Memory B cell (primary cell): ENCODE measurements around the gene MAP3K6.

ENCODE experiments used
- ATAC-seq: fragments of 150-1000 bp; cut with Tn5 transposase; 2 replicates; pipeline ENCODE4 v1.10.0; 2021; ENCODE audit warnings: low read depth, mild to moderate bottlenecking, moderate library complexity
- DNase-seq, 2 donors: peaks; one replicate each; pipeline ENCODE4 v3.0.0; 2022; ENCODE audit warnings: low spot score in 2 of 2
- H3K27ac Mint-ChIP-seq: one replicate; pipeline ENCODE4 v1.8.0; 2022; ENCODE audit warnings: mild to moderate bottlenecking, moderate library complexity, mixed read lengths
- H3K27me3 Mint-ChIP-seq: one replicate; pipeline ENCODE4 v1.8.0; 2022; ENCODE audit warnings: mixed read lengths
- H3K36me3 Mint-ChIP-seq: one replicate; pipeline ENCODE4 v1.8.0; 2022; ENCODE audit warnings: mild to moderate bottlenecking, mixed read lengths
- H3K4me1 Mint-ChIP-seq: one replicate; pipeline ENCODE4 v1.8.0; 2022; ENCODE audit warnings: mixed read lengths
- H3K4me3 Mint-ChIP-seq: one replicate; pipeline ENCODE4 v1.8.0; 2022; ENCODE audit warnings: mild to moderate bottlenecking, moderate library complexity, mixed read lengths
- H3K9me3 Mint-ChIP-seq: one replicate; pipeline ENCODE4 v1.8.0; 2022; ENCODE audit warnings: mixed read lengths

Gene MAP3K6

DNA sequence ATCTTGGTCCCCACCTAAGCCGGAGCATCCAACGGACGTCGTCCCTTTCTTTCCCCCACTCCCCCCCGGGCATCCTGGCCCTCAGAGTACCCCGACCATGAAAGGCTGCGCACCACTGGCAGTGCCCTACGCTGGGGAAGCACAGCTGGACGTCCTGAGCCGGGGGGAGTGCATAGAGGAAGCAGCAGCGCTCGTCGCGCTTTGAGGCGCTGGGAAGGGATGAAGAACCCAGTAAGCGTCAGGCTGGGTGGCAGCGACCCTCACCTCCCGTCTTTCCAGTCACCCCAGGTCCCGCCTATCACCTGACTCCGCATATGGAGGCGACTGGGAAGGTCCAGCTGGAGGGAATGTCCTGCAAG lies 5.7 kb downstream of the MAP3K6 start:
- H3K27me3 Mint-ChIP-seq, result no peaks in the 10 kb centered on the region
- no peaks in the 10 kb centered on the region for H3K9me3 Mint-ChIP-seq
- H3K27ac Mint-ChIP-seq, result peak overlapping the region; percentile 84
- H3K4me3 Mint-ChIP-seq, result peak overlapping the region; percentile 86
- no peaks in the 10 kb centered on the region for H3K36me3 Mint-ChIP-seq
- no peak for DNase-seq
- peaks cover 41% of the 10 kb centered on the region for H3K4me1 Mint-ChIP-seq
- no peak for ATAC-seq

DNA sequence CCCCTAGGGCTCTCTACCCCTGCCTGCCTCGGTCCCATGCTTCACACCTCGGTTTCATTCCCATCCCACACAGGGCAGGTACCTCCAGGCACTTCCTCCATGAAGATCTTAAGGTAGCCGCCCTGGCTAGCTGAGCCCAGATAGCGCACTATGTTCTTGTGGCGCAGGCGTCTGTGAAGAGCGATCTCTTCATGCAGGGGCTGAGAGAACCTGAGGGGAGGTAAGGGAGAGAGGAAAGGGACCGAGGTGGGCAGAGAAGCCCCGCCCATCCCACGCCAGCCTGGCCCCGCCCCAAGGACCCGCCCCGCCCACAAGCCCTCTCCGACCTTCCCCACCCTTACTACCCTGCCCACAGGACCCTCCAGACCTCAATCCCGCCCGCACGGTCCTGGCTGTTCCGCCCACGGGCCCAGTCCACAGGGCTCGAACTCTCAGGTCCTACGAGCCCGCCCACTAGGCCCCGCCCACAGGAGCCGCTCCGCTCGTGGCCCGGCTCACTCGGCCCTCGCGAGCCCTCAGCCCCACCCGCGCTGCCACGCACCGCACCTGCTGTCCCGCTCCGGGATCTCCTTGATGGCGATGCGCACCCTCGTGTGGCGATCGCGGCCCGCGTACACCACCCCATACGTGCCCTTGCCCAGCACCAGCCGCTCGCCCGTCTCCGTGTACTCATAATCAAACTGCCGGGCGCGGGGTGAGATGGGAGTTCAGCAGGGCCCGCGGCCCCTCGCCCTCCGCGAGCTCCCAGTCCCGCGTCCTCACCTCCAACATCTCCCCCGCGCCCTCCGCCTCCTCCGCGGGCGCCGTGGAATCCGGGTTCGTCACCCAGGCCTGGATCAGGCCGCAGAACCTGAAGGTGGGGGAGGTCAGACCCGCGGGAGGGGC lies 6.4 kb downstream of the MAP3K6 start:
- Mint-ChIP-seq H3K36me3 (no peaks in the 10 kb centered on the region), H3K27me3 (no peaks in the 10 kb centered on the region), H3K4me3 (peak overlapping the region; percentile 86), H3K9me3 (no peaks in the 10 kb centered on the region), H3K27ac (peak overlapping the region; percentile 84), H3K4me1 (peaks cover 40% of the 10 kb centered on the region)
- DNase-seq (peak in 1 of 2 donors; percentile 63), ATAC-seq (peak; percentile 33)

DNA sequence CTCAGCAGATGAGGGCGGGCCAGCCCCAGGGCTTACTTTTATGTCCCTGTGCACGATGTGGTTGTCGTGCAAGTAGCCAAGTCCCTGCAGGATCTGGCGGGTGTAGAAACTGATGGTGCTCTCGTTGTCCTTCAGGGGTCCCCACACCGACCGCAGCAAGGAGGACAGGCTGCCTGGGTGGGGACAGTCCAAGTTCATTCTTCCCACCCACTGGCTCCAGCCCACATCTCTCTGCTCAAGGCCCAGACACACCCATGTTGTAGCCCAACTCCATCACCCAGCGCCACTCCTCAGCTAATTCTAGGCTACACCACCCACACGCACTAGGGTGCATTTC lies 7.0 kb downstream of the MAP3K6 start:
- peak overlapping the region; percentile 86 for H3K4me3 Mint-ChIP-seq
- ATAC-seq (no peak), DNase-seq (no peak)
- H3K4me1 Mint-ChIP-seq, result peaks cover 36% of the 10 kb centered on the region
- H3K36me3 Mint-ChIP-seq, result no peaks in the 10 kb centered on the region
- H3K27me3 Mint-ChIP-seq, result no peaks in the 10 kb centered on the region
- no peaks in the 10 kb centered on the region for H3K9me3 Mint-ChIP-seq
- peak overlapping the region; percentile 84 for H3K27ac Mint-ChIP-seq

- Mint-ChIP-seq H3K9me3 (no peaks in the 10 kb centered on the region), H3K36me3 (no peaks in the 10 kb centered on the region), H3K4me1 (peaks cover 29% of the 10 kb centered on the region), H3K27me3 (no peaks in the 10 kb centered on the region), H3K4me3 (peak overlapping the region; percentile 33), H3K27ac (no peak overlapping the region)
- DNase-seq (no peak), ATAC-seq (no peak)
These were observed 7.8 kb downstream of the MAP3K6 start for GRCh38 chr1:27358928-27359313.

DNA sequence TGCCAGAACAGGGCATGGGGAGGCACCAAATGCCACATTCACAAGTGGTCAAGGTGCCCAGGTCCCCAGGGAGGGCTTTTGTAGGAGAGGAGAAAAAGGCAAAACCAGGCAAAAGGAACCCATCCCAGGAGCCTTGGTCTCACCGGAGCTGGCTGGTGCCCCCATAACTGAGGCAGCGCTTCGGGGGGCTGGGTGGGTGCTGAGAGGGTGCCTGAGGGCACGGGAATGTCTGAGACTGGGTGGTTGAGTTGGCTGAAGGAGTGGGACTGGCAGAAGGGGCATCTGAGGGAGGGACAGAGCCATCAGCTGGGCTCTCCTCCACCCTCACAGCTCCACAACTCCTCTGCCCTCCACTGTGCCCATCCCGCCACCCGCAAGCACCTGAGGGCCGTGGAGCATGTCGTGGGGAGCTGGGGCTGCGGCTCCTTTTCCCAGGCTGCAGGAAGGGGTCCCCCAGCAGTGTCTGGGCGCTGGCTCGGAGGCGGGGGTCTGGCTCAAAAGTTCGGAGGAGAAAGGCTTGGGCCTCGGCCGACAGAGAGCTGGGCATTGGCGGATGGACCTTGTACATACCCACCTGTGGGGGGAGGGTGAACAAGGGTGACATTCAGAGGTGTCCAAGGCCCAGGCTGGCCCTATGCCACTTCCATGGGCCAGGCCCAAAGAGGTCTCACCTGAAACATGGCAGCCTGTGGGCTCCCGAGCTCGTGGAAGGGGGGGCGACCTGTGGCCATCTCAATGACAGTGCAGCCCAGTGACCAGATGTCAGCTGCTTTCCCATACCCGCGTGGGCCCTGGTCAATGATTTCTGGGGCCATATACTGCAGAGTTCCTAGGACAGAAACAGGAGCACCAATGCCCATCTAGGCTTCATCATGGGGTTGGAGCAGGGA lies 8.5 kb downstream of the MAP3K6 start:
- peaks cover 29% of the 10 kb centered on the region for H3K4me1 Mint-ChIP-seq
- ATAC-seq (no peak), DNase-seq (no peak)
- peak overlapping the region; percentile 79 for H3K4me3 Mint-ChIP-seq
- no peaks in the 10 kb centered on the region for H3K9me3 Mint-ChIP-seq
- H3K27ac Mint-ChIP-seq, result no peak overlapping the region
- no peaks in the 10 kb centered on the region for H3K27me3 Mint-ChIP-seq
- no peaks in the 10 kb centered on the region for H3K36me3 Mint-ChIP-seq

DNA sequence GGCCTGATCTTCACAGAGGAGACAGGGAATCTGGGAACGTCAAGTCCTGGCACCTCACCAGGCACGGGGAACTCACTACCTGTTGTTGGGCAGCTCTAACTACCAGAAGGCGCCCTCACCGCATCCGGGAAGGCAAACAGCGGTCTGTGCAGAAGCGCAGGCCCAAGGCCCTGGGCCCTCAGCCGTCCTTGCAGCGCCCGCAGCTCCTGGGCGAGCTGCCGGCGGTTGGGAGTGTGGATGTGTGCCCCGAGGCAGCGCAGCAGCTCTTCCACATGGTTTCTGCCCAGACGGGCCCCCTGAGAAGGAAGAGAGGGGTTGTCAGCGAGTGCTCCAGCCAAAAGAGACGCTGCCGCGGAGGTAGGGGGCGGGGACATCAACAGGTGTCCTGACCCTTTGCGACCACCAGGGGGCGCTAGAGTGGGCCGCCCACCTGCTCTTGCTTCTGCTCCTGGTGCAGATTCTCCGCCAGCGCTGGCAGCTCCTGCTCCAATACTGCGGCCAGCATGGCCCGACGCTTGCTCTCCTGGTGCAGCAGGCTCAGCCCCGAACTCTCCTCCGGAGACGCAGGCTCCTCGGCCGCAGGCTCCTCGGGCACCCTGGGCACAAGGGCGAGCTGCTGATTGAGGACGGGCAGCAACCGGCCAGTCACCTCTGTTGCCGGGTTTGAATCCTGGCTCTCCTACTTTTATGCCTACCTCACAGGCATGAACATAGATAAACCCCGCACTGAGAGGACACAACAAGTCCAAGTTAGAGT lies 9.3 kb downstream of the MAP3K6 start:
- Mint-ChIP-seq H3K27me3 (no peaks in the 10 kb centered on the region), H3K4me1 (peaks cover 29% of the 10 kb centered on the region), H3K36me3 (no peaks in the 10 kb centered on the region), H3K27ac (peak overlapping the region; percentile 41), H3K4me3 (peak overlapping the region; percentile 79), H3K9me3 (no peaks in the 10 kb centered on the region)
- ATAC-seq (peak; percentile 72), DNase-seq (peak; percentile 82 to 83)

DNA sequence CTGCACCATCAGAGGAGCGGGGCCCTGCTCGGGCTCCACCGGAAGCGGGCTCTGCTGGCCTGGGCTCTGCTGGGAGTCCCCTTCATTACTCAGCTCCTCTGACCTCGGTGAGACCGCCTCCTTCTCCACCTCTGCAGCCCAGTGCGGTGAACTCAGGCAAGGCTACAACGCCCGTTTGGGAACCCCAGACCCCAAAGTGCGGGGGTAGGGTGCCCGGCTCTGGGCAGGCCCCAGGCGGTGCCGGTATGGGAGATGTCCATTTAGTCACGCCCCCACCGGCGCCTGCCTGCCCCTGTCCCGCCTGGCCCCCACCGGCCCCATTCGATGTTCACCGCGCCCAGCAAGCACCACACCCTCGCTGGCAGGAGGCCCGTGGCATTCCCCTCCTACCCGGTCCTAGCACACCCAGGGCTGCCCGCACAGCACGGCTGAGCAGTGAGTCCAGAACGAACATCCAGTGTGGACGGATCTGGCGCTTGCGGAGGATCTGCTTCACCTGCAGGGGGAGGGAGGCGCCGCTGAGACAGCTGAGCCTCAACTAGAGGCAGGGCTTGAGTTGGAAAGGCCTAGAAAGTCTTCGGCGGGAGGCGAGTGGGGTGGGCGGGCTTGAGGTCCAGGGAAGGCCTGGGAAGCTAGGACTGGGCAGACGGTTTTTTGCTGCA lies 10.0 kb downstream of the MAP3K6 start:
- Mint-ChIP-seq H3K27me3 (no peaks in the 10 kb centered on the region), H3K9me3 (no peaks in the 10 kb centered on the region), H3K36me3 (no peaks in the 10 kb centered on the region), H3K4me3 (peak overlapping the region; percentile 79), H3K4me1 (peaks cover 29% of the 10 kb centered on the region), H3K27ac (peak overlapping the region; percentile 41)
- no peak for DNase-seq
- ATAC-seq, result peak; percentile 31

DNA sequence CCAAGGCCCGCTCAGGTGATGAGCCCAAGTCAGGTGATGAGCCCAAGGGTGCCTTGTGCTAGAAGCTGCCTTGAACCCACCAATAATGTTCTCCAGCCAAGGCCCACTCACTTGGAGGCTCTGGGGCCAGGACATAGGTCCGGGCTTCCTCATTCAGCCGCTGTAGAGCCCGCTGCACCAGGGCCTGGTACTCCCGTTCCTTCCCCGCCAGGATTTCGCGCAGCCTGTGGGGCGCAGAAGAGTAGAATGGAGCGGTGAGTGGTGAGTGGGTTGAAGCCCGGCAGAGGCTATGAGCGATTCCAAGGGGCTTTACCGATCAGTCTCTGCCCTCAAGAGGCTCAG lies 10.5 kb downstream of the MAP3K6 start:
- peaks cover 29% of the 10 kb centered on the region for H3K4me1 Mint-ChIP-seq
- DNase-seq (no peak), ATAC-seq (no peak)
- no peaks in the 10 kb centered on the region for H3K36me3 Mint-ChIP-seq
- H3K27me3 Mint-ChIP-seq, result no peaks in the 10 kb centered on the region
- H3K27ac Mint-ChIP-seq, result peak overlapping the region; percentile 41
- H3K9me3 Mint-ChIP-seq, result no peaks in the 10 kb centered on the region
- peak overlapping the region; percentile 70 for H3K4me3 Mint-ChIP-seq

DNA sequence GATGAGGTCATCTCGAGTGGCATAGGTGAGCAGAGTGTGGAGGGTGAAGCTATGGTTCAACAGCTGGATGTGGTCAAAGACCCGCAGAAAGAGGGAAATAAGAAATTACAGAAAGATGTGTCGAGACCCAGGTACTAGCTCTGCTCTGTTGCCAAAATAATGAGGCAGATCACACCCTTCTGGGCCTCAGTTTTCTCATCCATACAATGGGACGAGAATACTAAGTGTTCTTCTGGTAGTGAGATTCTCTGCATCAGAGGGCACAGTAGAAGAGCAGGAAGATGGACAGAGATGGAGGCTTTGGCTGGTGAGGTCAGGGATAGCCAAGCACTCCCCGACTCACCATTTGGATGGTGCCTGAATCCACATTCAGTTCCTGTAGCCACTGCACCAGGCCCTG lies 11.1 kb downstream of the MAP3K6 start:
- H3K4me1 Mint-ChIP-seq, result peaks cover 29% of the 10 kb centered on the region
- H3K9me3 Mint-ChIP-seq, result no peaks in the 10 kb centered on the region
- no peaks in the 10 kb centered on the region for H3K27me3 Mint-ChIP-seq
- ATAC-seq (no peak), DNase-seq (no peak)
- peaks cover 1% of the 10 kb centered on the region for H3K36me3 Mint-ChIP-seq
- no peak overlapping the region for H3K27ac Mint-ChIP-seq
- no peak overlapping the region for H3K4me3 Mint-ChIP-seq

DNA sequence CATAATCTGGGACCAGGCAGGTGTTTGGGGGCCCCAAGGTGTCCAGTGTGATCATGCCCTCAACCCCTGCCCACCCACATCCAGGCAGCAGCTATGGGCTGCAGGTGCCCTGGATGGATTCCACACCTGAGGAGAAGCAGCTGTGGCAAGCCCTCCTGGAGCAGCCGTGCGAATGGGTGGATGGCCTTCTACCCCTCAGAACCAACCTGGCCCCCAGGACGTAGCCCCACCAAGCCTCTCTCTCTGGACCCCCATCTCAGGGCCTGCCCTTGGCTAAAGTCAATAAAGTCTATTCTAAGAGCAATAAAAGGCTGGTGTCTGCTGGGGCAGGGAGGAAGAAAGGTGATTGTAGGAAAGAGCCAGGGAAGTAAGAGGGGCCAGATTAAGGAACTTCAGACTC lies 13.1 kb downstream of the MAP3K6 start:
- DNase-seq (no peak), ATAC-seq (no peak)
- no peaks in the 10 kb centered on the region for H3K9me3 Mint-ChIP-seq
- peaks cover 14% of the 10 kb centered on the region for H3K4me1 Mint-ChIP-seq
- no peak overlapping the region for H3K4me3 Mint-ChIP-seq
- no peak overlapping the region for H3K27ac Mint-ChIP-seq
- H3K27me3 Mint-ChIP-seq, result no peaks in the 10 kb centered on the region
- H3K36me3 Mint-ChIP-seq, result peaks cover 1% of the 10 kb centered on the region

DNA sequence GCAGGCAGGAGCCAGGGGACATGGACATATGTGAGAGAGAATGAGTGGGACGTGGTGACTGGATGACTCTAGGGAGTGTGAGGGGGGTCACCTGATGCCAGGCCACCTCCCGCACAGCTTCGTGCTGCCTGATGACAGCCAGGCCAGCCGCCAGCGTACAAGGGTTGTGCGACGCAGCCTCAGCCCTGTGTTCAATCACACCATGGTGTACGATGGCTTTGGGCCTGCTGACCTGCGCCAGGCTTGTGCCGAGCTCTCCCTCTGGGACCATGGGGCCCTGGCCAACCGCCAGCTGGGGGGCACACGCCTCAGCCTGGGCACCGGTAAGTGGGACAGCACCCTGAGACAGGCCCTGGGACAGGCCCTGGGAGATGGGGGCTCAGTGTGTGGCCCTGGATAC lies 13.6 kb downstream of the MAP3K6 start:
- Mint-ChIP-seq H3K27ac (no peak overlapping the region), H3K4me1 (peaks cover 14% of the 10 kb centered on the region), H3K27me3 (no peaks in the 10 kb centered on the region), H3K36me3 (peaks cover 2% of the 10 kb centered on the region), H3K4me3 (no peak overlapping the region), H3K9me3 (no peaks in the 10 kb centered on the region)
- ATAC-seq, result no peak
- DNase-seq, result no peak

- peaks cover 11% of the 10 kb centered on the region for H3K36me3 Mint-ChIP-seq
- no peak overlapping the region for H3K4me3 Mint-ChIP-seq
- H3K27me3 Mint-ChIP-seq, result no peaks in the 10 kb centered on the region
- ATAC-seq (no peak), DNase-seq (no peak)
- peaks cover 19% of the 10 kb centered on the region for H3K4me1 Mint-ChIP-seq
- H3K27ac Mint-ChIP-seq, result no peak overlapping the region
- H3K9me3 Mint-ChIP-seq, result no peaks in the 10 kb centered on the region
These were observed 15.1 kb downstream of the MAP3K6 start for GRCh38 chr1:27351541-27352107.

GRCh38 chr1:27350663-27351540 lies 15.9 kb downstream of the MAP3K6 start:
- Mint-ChIP-seq H3K9me3 (no peaks in the 10 kb centered on the region), H3K27ac (no peak overlapping the region), H3K36me3 (peaks cover 15% of the 10 kb centered on the region), H3K4me3 (peak overlapping the region; percentile 11), H3K27me3 (no peaks in the 10 kb centered on the region), H3K4me1 (peaks cover 21% of the 10 kb centered on the region)
- ATAC-seq, result no peak
- DNase-seq, result no peak
